ENCODE measurements around the gene TNFAIP1.

Gene TNFAIP1

DNA sequence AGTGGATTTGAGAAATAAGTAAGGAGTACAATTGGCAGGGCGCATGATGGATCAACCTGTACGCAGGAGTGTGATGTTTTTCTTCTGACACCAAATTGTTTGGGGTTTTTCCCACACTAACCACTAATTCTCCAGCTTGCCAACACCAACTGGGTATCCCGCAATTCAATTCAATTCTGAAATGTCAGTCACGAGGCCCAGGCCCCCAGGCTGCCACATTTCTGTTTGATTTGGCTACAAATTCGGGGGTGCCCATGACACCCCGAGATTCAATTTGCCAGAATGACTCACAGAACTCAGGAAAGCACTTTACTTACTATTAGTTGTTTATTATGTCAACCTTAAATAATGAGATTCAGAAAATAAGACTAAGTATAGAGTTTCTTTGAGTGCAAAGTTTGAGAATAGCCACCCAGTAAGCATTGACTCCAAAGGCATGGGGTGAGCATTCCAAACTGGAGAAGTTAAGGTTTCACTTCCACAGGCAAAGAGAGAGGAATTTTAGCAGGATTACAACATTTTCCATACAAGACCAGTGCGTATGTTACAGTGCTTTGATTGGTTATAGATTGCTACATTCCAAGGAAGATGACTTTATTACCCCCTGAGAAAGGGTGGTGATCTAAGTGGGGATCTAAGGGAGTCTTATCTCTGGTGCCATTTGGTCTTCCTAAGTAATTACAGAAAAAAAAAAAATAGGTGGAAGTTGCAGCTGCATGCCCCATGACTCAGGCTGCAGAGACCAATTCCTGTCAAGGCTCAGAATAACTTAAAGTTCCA lies 59.0 kb downstream of the TNFAIP1 start:
- DNase-seq (ENCODE audit: extremely low read depth, low read depth) = no peak

DNA sequence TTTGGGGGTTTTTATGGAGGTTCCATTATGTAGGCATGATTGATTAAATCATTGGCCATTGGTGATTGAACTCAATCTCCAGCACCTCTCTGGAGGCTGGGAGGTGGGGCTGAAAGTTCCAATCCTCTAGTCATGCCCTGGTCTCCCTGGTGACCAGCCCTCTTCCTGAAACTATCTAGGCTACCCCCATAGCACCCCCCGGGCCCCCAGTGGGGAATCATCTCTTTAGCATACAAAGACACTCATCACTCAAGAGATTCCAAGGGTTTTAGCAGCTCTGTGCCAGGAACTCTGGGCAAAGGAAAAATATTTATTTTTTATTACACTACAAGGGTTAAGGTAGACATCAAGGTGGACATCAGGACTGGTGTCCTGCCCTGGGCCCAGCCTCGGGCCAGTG lies 59.9 kb downstream of the TNFAIP1 start:
- TF ChIP-seq, protein P1, sequence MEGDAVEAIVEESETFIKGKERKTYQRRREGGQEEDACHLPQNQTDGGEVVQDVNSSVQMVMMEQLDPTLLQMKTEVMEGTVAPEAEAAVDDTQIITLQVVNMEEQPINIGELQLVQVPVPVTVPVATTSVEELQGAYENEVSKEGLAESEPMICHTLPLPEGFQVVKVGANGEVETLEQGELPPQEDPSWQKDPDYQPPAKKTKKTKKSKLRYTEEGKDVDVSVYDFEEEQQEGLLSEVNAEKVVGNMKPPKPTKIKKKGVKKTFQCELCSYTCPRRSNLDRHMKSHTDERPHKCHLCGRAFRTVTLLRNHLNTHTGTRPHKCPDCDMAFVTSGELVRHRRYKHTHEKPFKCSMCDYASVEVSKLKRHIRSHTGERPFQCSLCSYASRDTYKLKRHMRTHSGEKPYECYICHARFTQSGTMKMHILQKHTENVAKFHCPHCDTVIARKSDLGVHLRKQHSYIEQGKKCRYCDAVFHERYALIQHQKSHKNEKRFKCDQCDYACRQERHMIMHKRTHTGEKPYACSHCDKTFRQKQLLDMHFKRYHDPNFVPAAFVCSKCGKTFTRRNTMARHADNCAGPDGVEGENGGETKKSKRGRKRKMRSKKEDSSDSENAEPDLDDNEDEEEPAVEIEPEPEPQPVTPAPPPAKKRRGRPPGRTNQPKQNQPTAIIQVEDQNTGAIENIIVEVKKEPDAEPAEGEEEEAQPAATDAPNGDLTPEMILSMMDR (IDR thresholded peaks at IDR 0.05; ENCODE audit: low read depth, low read length) = no peak
- no peak for DNase-seq (ENCODE audit: extremely low read depth, low read depth)

More for the DNA sequence above, 59.0 kb downstream of the TNFAIP1 start:
- TF ChIP-seq, protein P1 (IDR thresholded peaks at IDR 0.05; ENCODE audit: low read depth, low read length) = no peak

DNA sequence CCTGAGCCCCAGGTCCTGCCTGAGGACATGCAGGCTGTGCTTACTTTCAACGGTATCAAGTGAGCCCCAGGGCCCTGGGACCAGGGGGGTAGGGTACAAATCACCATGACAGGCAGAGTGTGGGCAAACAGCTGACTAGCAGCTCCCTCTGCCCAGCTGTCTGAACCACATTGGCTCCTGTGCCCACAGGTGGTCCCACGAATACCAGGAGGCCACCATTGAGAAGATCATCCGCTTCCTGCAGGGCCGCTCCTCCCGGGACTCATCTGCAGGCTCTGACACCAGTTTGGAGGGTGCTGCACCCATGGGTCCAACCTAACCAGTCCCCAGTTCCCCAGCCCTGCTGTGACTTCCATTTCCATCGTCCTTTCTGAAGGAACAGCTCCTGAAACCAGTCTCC lies 60.4 kb downstream of the TNFAIP1 start:
- DNase-seq (ENCODE audit: extremely low read depth, low read depth) = no peak
- TF ChIP-seq, protein P1 (IDR thresholded peaks at IDR 0.05; ENCODE audit: low read depth, low read length) = no peak
